ENCODE measurements around the gene SIRT4.
A peak's percentile ranks its signal among the peaks of the same experiment; 100 is the strongest.
"Not testable (repeated sequence)": the region's sequence is repeated elsewhere in the genome, so short reads cannot be mapped to it uniquely, and the experiment has no call there.

The SIRT4 gene, protein sequence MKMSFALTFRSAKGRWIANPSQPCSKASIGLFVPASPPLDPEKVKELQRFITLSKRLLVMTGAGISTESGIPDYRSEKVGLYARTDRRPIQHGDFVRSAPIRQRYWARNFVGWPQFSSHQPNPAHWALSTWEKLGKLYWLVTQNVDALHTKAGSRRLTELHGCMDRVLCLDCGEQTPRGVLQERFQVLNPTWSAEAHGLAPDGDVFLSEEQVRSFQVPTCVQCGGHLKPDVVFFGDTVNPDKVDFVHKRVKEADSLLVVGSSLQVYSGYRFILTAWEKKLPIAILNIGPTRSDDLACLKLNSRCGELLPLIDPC

GRCh38 chr12:120301962-120302815, at the start of gene SIRT4:
TSS of gene SIRT4 (plus strand) at chr12:120302321. CDS start at chr12:120303562, 1,241 bp downstream.
- peak; percentile 96 for DNase-seq (ENCODE audit: low read depth, low spot score)

DNA sequence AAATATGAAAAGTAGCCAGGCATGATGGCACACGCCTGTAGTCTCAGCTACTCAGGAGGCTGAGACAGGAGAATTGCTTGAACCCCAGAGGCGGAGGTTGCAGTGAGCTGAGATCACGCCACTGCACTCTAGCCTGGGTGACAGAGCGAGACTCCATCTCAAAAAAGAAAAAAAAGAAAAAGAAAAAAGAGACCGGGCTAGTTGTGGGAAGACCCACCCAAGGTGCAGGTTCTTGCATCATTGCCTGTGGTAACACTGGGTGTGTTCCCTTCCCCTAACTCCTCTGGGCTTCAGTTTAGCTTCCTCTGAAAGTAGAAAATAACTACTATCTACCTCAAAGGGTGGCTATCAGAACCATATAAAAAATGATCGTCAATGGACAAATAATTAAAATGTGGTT, 48.8 kb upstream of the SIRT4 start:
- DNase-seq (ENCODE audit: low read depth, low spot score): not testable (repeated sequence)

- no peak for DNase-seq (ENCODE audit: low read depth, low spot score)
Observed at GRCh38 chr12:120254809-120255208, 47.3 kb upstream of the SIRT4 start.

DNA sequence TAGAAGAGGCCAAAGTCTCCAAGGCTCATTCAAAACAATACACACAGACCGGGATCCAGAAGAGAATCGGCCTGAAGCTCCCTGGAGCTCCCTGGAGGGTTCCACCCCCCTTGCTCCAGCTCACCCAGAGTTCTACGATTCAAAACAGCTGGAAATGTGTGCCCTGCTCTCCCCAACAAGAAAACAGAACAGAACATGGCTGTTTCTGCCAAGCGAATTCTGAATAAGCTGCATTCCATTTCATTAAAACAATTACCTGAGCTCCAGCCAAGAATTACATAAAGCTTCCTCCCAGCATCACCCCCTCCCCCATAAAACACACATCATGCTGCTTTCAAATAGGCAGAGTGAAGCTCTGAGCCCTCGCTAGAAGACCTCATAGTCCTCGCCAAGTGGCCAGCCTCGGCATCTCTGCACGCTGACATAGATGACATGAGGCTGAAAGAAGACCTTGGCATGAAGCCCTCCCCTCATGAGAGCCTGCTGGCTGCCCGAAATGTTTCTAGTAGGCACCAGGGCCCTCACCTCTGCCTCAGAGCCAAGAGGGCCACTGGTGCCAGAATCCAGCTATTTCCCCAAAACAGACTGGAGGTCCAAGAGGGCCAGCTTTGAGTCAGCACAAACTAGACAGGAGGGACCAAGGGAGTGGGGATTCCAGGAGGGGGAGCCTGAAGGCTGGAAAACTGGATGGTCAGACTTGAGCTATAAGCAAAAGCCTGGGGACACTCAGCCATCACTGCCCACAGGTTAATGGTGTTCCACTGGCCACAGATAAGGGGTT, 44.9 kb upstream of the SIRT4 start:
- peak; percentile 92 for DNase-seq (ENCODE audit: low read depth, low spot score)

- DNase-seq (ENCODE audit: low read depth, low spot score): no peak
Observed at GRCh38 chr12:120258323-120258896, 43.7 kb upstream of the SIRT4 start.

GRCh38 chr12:120259418-120260202, 42.5 kb upstream of the SIRT4 start:
- no peak for DNase-seq (ENCODE audit: low read depth, low spot score)

DNA sequence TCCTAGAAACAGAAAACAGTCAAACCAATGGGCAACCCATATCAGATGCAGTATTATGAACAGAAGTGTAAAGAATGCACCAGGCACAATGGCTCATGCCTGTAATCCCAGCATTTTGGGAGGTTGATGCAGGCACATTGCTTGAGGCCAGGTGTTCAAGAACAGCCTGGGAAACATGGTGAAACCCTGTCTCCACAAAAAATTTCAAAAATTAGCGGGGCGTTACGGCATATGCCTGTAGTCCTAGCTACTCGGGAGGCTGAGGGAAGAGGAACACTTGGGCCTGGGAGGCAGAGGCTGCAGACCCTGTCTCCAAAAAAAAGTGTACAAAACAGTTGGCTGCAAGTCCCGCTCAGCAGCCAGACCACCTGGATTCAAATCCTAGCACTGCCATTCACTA, 41.5 kb upstream of the SIRT4 start:
- no peak for DNase-seq (ENCODE audit: low read depth, low spot score)

DNA sequence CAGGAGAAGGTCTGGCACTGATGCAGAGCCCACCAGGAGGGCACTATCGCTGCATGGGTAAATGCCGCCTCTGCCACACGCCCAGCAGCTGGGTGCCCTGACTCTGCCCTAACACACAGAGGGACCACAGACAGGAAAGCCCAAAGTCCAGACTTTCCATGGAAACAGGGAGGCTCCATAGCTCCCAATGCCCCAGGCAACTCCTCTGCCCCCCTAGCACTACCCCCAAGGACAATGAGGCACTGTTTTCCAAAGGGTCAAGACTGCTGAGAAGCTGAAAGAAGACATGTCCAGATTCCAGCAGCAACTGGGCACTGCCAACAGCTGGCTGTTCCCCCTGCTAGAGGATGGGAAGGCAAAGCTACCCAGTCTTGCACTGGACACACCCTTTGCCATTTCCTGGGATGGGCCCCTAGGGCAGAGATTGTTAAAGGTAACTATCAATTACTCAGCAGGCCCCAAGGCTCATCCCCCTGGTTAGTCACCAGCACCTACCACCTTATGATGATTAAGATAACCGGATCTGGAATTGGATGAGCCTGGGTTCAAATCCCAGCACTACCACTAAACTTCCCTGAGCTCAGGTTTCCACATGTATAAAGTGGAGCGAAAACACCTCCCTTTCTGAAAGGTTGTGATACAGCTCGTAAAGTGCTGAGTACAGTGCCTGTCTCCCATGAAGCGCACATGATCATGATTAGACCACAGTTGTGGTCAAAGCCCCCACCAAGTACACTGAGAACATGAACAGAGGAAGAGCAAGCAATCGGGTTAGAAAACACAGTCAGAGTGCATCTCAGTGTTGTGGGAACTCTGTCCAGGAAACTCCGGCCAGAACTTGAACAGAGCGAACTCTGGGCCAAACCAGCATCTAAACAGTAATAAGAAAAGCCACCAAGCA, 39.9 kb upstream of the SIRT4 start:
- DNase-seq (ENCODE audit: low read depth, low spot score): peak; percentile 40

GRCh38 chr12:120262852-120263747, 39.0 kb upstream of the SIRT4 start:
- peak; percentile 32 for DNase-seq (ENCODE audit: low read depth, low spot score)

GRCh38 chr12:120263748-120264085, 38.4 kb upstream of the SIRT4 start:
- DNase-seq (ENCODE audit: low read depth, low spot score): peak; percentile 37

GRCh38 chr12:120264086-120264903, 37.8 kb upstream of the SIRT4 start:
- DNase-seq (ENCODE audit: low read depth, low spot score): peak; percentile 32

GRCh38 chr12:120264904-120265472, 37.1 kb upstream of the SIRT4 start:
- DNase-seq (ENCODE audit: low read depth, low spot score): no peak

DNA sequence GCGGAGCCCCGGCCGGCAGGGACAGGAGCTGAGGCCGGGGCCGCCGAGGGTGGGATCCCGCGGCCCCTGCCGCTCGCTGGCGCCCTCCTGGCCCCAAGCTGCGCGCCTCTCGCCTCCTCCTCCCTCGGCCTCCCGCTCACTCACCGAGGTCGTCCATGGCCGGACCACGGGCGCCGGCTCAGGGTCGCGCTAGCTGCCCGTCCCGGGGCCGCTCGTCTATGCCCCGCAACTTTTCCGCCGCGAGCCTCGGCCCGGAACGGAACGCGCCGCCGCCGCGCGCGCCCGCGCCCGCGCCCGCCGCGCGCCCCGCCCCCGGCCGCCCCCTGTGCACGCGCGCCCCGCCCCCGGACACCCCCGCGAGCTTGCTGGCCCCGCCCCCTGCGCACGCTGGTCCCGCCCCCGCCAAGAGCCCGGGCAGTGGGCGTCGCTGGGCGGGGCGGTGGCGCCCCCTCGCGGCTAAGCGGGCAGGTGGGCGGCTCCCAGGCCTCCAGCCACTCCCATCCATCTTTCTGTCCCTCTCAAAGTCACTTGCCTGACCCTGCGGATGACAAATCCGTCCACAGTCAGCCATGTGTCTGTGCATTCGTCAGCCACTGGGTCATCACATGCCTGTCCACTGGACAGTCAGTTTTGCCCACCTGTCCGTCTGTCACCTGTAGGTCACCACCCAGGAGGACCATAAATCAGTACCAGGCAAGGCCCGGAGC, 36.5 kb upstream of the SIRT4 start, which contains the start of gene PXN:
Gene PXN, minus strand, starts transcription at position 258 of the 707 bp plus-strand sequence. Its CDS starts 101 bp downstream, at position 157.
- DNase-seq (ENCODE audit: low read depth, low spot score): peak; percentile 93

- DNase-seq (ENCODE audit: low read depth, low spot score): no peak
Observed at GRCh38 chr12:120266180-120266870, 35.8 kb upstream of the SIRT4 start.

- DNase-seq (ENCODE audit: low read depth, low spot score): peak; percentile 26
Observed at GRCh38 chr12:120267736-120268135, 34.4 kb upstream of the SIRT4 start.

GRCh38 chr12:120276734-120277133, 25.4 kb upstream of the SIRT4 start:
- DNase-seq (ENCODE audit: low read depth, low spot score): no peak
